Measurements from ENCODE around the gene TTLL9.

- no peak for TF ChIP-seq CTCF (IDR thresholded peaks at IDR 0.05)
- no peak for TF ChIP-seq POLR2AphosphoS5 (IDR thresholded peaks at IDR 0.05)
Observed at GRCh38 chr20:31839782-31840487, 30.5 kb upstream of the TTLL9 start.

Data from breast epithelium (tissue), 3 donors.